Measurements from ENCODE around the gene PAM.
"Not testable (repeated sequence)": the region's sequence is repeated elsewhere in the genome, so short reads cannot be mapped to it uniquely, and the experiment has no call there.

PAM gene

GRCh38 chr5:102895976-102896375, 140.9 kb downstream of the PAM start:
- Histone ChIP-seq H3K4me3 (ENCODE audit: extremely low read depth, insufficient read depth, low read length, poor library complexity, severe bottlenecking) (no peak overlapping the region), H3K27ac (ENCODE audit: low read depth, low read length, severe bottlenecking) (no peak overlapping the region), H3K9me3 (ENCODE audit: control insufficient read depth, low read length) (no peaks in the 10 kb centered on the region), H3K4me1 (ENCODE audit: control insufficient read depth, insufficient read depth, low read length, poor library complexity, severe bottlenecking) (no peaks in the 10 kb centered on the region), H3K36me3 (ENCODE audit: control insufficient read depth, insufficient read depth, low read length) (peaks cover 13% of the 10 kb centered on the region)
- WGBS, 2 experiments (ENCODE audit: insufficient coverage in 2 of 2): 100% methylated on average over 2 of the region's 6 CpGs

GRCh38 chr5:102901424-102902134, 146.5 kb downstream of the PAM start:
- 100% methylated on average over 1 of the region's 3 CpGs for WGBS, 2 experiments (ENCODE audit: insufficient coverage in 2 of 2)
- no peak overlapping the region for H3K27ac ChIP-seq (ENCODE audit: low read depth, low read length, severe bottlenecking)
- peaks cover 3% of the 10 kb centered on the region for H3K9me3 ChIP-seq (ENCODE audit: control insufficient read depth, low read length)
- no peaks in the 10 kb centered on the region for H3K4me1 ChIP-seq (ENCODE audit: control insufficient read depth, insufficient read depth, low read length, poor library complexity, severe bottlenecking)
- H3K36me3 ChIP-seq (ENCODE audit: control insufficient read depth, insufficient read depth, low read length): peaks cover 25% of the 10 kb centered on the region
- no peak overlapping the region for H3K4me3 ChIP-seq (ENCODE audit: extremely low read depth, insufficient read depth, low read length, poor library complexity, severe bottlenecking)

- Histone ChIP-seq H3K36me3 (ENCODE audit: control insufficient read depth, insufficient read depth, low read length) (peaks cover 26% of the 10 kb centered on the region), H3K27ac (ENCODE audit: low read depth, low read length, severe bottlenecking) (no peak overlapping the region), H3K9me3 (ENCODE audit: control insufficient read depth, low read length) (peaks cover 8% of the 10 kb centered on the region), H3K4me3 (ENCODE audit: extremely low read depth, insufficient read depth, low read length, poor library complexity, severe bottlenecking) (no peak overlapping the region), H3K4me1 (ENCODE audit: control insufficient read depth, insufficient read depth, low read length, poor library complexity, severe bottlenecking) (no peaks in the 10 kb centered on the region)
These were observed 147.0 kb downstream of the PAM start for GRCh38 chr5:102902135-102902448.

- no CpG with 5 or more reads among the region's 2 CpGs for WGBS, 2 experiments (ENCODE audit: insufficient coverage in 2 of 2)
- H3K4me3 ChIP-seq (ENCODE audit: extremely low read depth, insufficient read depth, low read length, poor library complexity, severe bottlenecking): no peak overlapping the region
- no peak overlapping the region for H3K27ac ChIP-seq (ENCODE audit: low read depth, low read length, severe bottlenecking)
- H3K4me1 ChIP-seq (ENCODE audit: control insufficient read depth, insufficient read depth, low read length, poor library complexity, severe bottlenecking): no peaks in the 10 kb centered on the region
- H3K36me3 ChIP-seq (ENCODE audit: control insufficient read depth, insufficient read depth, low read length): peaks cover 26% of the 10 kb centered on the region
- H3K9me3 ChIP-seq (ENCODE audit: control insufficient read depth, low read length): peaks cover 8% of the 10 kb centered on the region
These were observed 147.5 kb downstream of the PAM start for GRCh38 chr5:102902647-102903046.

- H3K4me3 ChIP-seq (ENCODE audit: extremely low read depth, insufficient read depth, low read length, poor library complexity, severe bottlenecking): no peak overlapping the region
- no peak overlapping the region for H3K27ac ChIP-seq (ENCODE audit: low read depth, low read length, severe bottlenecking)
- H3K9me3 ChIP-seq (ENCODE audit: control insufficient read depth, low read length): peaks cover 8% of the 10 kb centered on the region
- no peaks in the 10 kb centered on the region for H3K4me1 ChIP-seq (ENCODE audit: control insufficient read depth, insufficient read depth, low read length, poor library complexity, severe bottlenecking)
- 100% methylated on average over 5 of the region's 7 CpGs; no CpG with 5 or more reads in 1 of the 2 experiments for WGBS, 2 experiments (ENCODE audit: insufficient coverage in 2 of 2)
- peaks cover 26% of the 10 kb centered on the region for H3K36me3 ChIP-seq (ENCODE audit: control insufficient read depth, insufficient read depth, low read length)
These were observed 148.2 kb downstream of the PAM start for GRCh38 chr5:102903074-102903871.

- Histone ChIP-seq H3K27ac (ENCODE audit: low read depth, low read length, severe bottlenecking) (no peak overlapping the region), H3K4me3 (ENCODE audit: extremely low read depth, insufficient read depth, low read length, poor library complexity, severe bottlenecking) (no peak overlapping the region), H3K36me3 (ENCODE audit: control insufficient read depth, insufficient read depth, low read length) (peaks cover 26% of the 10 kb centered on the region), H3K9me3 (ENCODE audit: control insufficient read depth, low read length) (peaks cover 8% of the 10 kb centered on the region), H3K4me1 (ENCODE audit: control insufficient read depth, insufficient read depth, low read length, poor library complexity, severe bottlenecking) (peaks cover 5% of the 10 kb centered on the region)
- WGBS, 2 experiments (ENCODE audit: insufficient coverage in 2 of 2): 100% methylated on average over 1 of the region's 1 CpG; no CpG with 5 or more reads in 1 of the 2 experiments
These were observed 150.0 kb downstream of the PAM start for GRCh38 chr5:102905056-102905455.

- H3K4me1 ChIP-seq (ENCODE audit: control insufficient read depth, insufficient read depth, low read length, poor library complexity, severe bottlenecking): peaks cover 13% of the 10 kb centered on the region
- not testable (repeated sequence) for H3K4me3 ChIP-seq (ENCODE audit: extremely low read depth, insufficient read depth, low read length, poor library complexity, severe bottlenecking); H3K27ac ChIP-seq (ENCODE audit: low read depth, low read length, severe bottlenecking); H3K9me3 ChIP-seq (ENCODE audit: control insufficient read depth, low read length)
- WGBS, 2 experiments (ENCODE audit: insufficient coverage in 2 of 2): no CpG with 5 or more reads among the region's 2 CpGs
- H3K36me3 ChIP-seq (ENCODE audit: control insufficient read depth, insufficient read depth, low read length): peaks cover 26% of the 10 kb centered on the region
These were observed 152.0 kb downstream of the PAM start for GRCh38 chr5:102907099-102907498.

- 87% methylated on average over 3 of the region's 6 CpGs; no CpG with 5 or more reads in 1 of the 2 experiments for WGBS, 2 experiments (ENCODE audit: insufficient coverage in 2 of 2)
- Histone ChIP-seq H3K27ac (ENCODE audit: low read depth, low read length, severe bottlenecking) (no peak overlapping the region), H3K4me3 (ENCODE audit: extremely low read depth, insufficient read depth, low read length, poor library complexity, severe bottlenecking) (no peak overlapping the region), H3K4me1 (ENCODE audit: control insufficient read depth, insufficient read depth, low read length, poor library complexity, severe bottlenecking) (peaks cover 13% of the 10 kb centered on the region), H3K36me3 (ENCODE audit: control insufficient read depth, insufficient read depth, low read length) (peaks cover 36% of the 10 kb centered on the region), H3K9me3 (ENCODE audit: control insufficient read depth, low read length) (peaks cover 8% of the 10 kb centered on the region)
These were observed 155.4 kb downstream of the PAM start for GRCh38 chr5:102910240-102911226.

- H3K4me1 ChIP-seq (ENCODE audit: control insufficient read depth, insufficient read depth, low read length, poor library complexity, severe bottlenecking): peaks cover 13% of the 10 kb centered on the region
- peaks cover 32% of the 10 kb centered on the region for H3K36me3 ChIP-seq (ENCODE audit: control insufficient read depth, insufficient read depth, low read length)
- 67 to 100% methylated on average over 1 of the region's 2 CpGs for WGBS, 2 experiments (ENCODE audit: insufficient coverage in 2 of 2)
- no peak overlapping the region for H3K27ac ChIP-seq (ENCODE audit: low read depth, low read length, severe bottlenecking)
- peaks cover 1% of the 10 kb centered on the region for H3K9me3 ChIP-seq (ENCODE audit: control insufficient read depth, low read length)
- H3K4me3 ChIP-seq (ENCODE audit: extremely low read depth, insufficient read depth, low read length, poor library complexity, severe bottlenecking): no peak overlapping the region
These were observed 156.9 kb downstream of the PAM start for GRCh38 chr5:102911973-102912372.

- H3K4me3 ChIP-seq (ENCODE audit: extremely low read depth, insufficient read depth, low read length, poor library complexity, severe bottlenecking): no peak overlapping the region
- no peaks in the 10 kb centered on the region for H3K4me1 ChIP-seq (ENCODE audit: control insufficient read depth, insufficient read depth, low read length, poor library complexity, severe bottlenecking)
- H3K9me3 ChIP-seq (ENCODE audit: control insufficient read depth, low read length): no peaks in the 10 kb centered on the region
- H3K27ac ChIP-seq (ENCODE audit: low read depth, low read length, severe bottlenecking): no peak overlapping the region
- H3K36me3 ChIP-seq (ENCODE audit: control insufficient read depth, insufficient read depth, low read length): peaks cover 48% of the 10 kb centered on the region
These were observed 161.0 kb downstream of the PAM start for GRCh38 chr5:102916109-102916508.
